PFSK-1 (cell line): ENCODE measurements around the gene GSTCD.

Experiments used
- FOXP2 ChIP-seq: optimal IDR thresholded peaks from 2 replicates; pipeline ENCODE3; 2011; ENCODE audit warnings: borderline replicate concordance, control low read depth, inconsistent platforms; ENCODE audit not compliant: insufficient read depth; ENCODE audit errors: extremely low read length, extremely low read depth
- POLR2AphosphoS5 ChIP-seq: IDR thresholded peaks from 2 replicates; pipeline ENCODE4 v1.6.1; 2012; ENCODE audit warnings: low read depth, mild to moderate bottlenecking, control low read depth, low read length, moderate library complexity
- SIN3A ChIP-seq: IDR thresholded peaks from 2 replicates; pipeline ENCODE4 v1.6.1; 2012; ENCODE audit warnings: mild to moderate bottlenecking, low read length, moderate library complexity, borderline replicate concordance; ENCODE audit not compliant: insufficient read depth
- TAF1 ChIP-seq: IDR thresholded peaks from 2 replicates; pipeline ENCODE4 v1.6.1; 2012; ENCODE audit warnings: low read length, control low read depth, borderline replicate concordance; ENCODE audit not compliant: insufficient read depth
- TF ChIP-seq, protein P1 (sequence below), 2 experiments: IDR thresholded peaks; 2 replicates each; pipeline versions ENCODE4 v1.6.1 to v1.8.0; 2011 to 2012; ENCODE audit warnings: low read depth in 2 of 2, low read length in 2 of 2, control low read depth in 1 of 2, inconsistent platforms in 1 of 2, mild to moderate bottlenecking in 1 of 2, moderate library complexity in 1 of 2; ENCODE audit not compliant: insufficient read depth in 1 of 2

Gene GSTCD

GRCh38 chr4:105751718-105752299, 43.2 kb downstream of the GSTCD start:
- no peak for TF ChIP-seq SIN3A
- no peak for TF ChIP-seq POLR2AphosphoS5
- no peak for TF ChIP-seq FOXP2
- no peak for TF ChIP-seq TAF1

GRCh38 chr4:105753361-105753760, 44.8 kb downstream of the GSTCD start:
- no peak for TF ChIP-seq POLR2AphosphoS5
- TF ChIP-seq, protein P1, sequence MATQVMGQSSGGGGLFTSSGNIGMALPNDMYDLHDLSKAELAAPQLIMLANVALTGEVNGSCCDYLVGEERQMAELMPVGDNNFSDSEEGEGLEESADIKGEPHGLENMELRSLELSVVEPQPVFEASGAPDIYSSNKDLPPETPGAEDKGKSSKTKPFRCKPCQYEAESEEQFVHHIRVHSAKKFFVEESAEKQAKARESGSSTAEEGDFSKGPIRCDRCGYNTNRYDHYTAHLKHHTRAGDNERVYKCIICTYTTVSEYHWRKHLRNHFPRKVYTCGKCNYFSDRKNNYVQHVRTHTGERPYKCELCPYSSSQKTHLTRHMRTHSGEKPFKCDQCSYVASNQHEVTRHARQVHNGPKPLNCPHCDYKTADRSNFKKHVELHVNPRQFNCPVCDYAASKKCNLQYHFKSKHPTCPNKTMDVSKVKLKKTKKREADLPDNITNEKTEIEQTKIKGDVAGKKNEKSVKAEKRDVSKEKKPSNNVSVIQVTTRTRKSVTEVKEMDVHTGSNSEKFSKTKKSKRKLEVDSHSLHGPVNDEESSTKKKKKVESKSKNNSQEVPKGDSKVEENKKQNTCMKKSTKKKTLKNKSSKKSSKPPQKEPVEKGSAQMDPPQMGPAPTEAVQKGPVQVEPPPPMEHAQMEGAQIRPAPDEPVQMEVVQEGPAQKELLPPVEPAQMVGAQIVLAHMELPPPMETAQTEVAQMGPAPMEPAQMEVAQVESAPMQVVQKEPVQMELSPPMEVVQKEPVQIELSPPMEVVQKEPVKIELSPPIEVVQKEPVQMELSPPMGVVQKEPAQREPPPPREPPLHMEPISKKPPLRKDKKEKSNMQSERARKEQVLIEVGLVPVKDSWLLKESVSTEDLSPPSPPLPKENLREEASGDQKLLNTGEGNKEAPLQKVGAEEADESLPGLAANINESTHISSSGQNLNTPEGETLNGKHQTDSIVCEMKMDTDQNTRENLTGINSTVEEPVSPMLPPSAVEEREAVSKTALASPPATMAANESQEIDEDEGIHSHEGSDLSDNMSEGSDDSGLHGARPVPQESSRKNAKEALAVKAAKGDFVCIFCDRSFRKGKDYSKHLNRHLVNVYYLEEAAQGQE (IDR thresholded peaks at IDR 0.05; ENCODE audit: insufficient read depth in 1 of 2, low read depth in 2 of 2, low read length in 2 of 2) = no peak
- TF ChIP-seq TAF1 = no peak
- TF ChIP-seq FOXP2 = no peak
- TF ChIP-seq SIN3A = no peak

- TF ChIP-seq, protein P1 (IDR thresholded peaks at IDR 0.05; ENCODE audit: insufficient read depth in 1 of 2, low read depth in 2 of 2, low read length in 2 of 2) = no peak
- TF ChIP-seq FOXP2 (no peak), SIN3A (no peak), TAF1 (no peak), POLR2AphosphoS5 (no peak)
Observed at GRCh38 chr4:105755375-105755774, 46.8 kb downstream of the GSTCD start.

DNA sequence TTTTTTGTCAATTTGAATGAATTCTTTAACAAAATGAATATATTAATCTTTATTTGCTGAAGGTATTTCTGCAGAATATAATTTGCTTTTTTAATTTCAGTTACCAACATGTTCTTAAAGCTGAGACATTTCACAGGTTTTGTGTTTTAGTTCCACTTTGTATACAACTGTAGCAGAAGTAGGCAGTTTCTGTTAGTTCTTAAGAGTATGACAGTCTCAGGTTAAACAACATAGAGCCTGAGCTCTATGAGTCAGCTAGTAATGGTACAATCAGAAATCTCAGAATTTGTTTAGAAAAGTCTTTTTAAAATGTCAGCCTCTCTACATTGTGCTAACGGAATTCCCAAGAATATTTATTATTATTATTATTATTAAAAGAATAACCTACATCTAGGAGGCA, 50.4 kb downstream of the GSTCD start:
- TF ChIP-seq, protein P1 (IDR thresholded peaks at IDR 0.05; ENCODE audit: insufficient read depth in 1 of 2, low read depth in 2 of 2, low read length in 2 of 2) = no peak
- TF ChIP-seq POLR2AphosphoS5 (no peak), FOXP2 (no peak), SIN3A (no peak), TAF1 (no peak)

GRCh38 chr4:105765690-105766407, 57.3 kb downstream of the GSTCD start:
- TF ChIP-seq FOXP2 (no peak), POLR2AphosphoS5 (no peak), SIN3A (no peak), TAF1 (no peak)
- TF ChIP-seq, protein P1 (IDR thresholded peaks at IDR 0.05; ENCODE audit: insufficient read depth in 1 of 2, low read depth in 2 of 2, low read length in 2 of 2) = no peak
